Cardiac fibroblast (primary cell): Measurements from ENCODE around the gene RASA3.
A peak's percentile ranks its signal among the peaks of the same experiment; 100 is the strongest.

Experiments
- DNase-seq, 2 donors: peaks; one replicate each; pipeline versions ENCODE4 v3.0.0 to v3.0.0-alpha.2; 2010; ENCODE audit warnings: low read depth in 2 of 2
- H3K4me3 ChIP-seq, 2 donors: replicated peaks in 1 of 2; 1 replicate in 1 of 2; 2 replicates in 1 of 2; pipeline ENCODE4 v1.5.1; 2011; ENCODE audit warnings: low read depth in 2 of 2, low read length in 2 of 2, mild to moderate bottlenecking in 2 of 2, moderate library complexity in 1 of 2
- TF ChIP-seq, protein P1 (sequence below): IDR thresholded peaks from one replicate; pipeline ENCODE4 v1.5.1; 2011; ENCODE audit warnings: low read depth, mild to moderate bottlenecking, low read length, inconsistent platforms

RASA3 gene

GRCh38 chr13:114067886-114068651 is 64.4 kb downstream of the RASA3 start:
- no peak for DNase-seq
- no peak overlapping the region for H3K4me3 ChIP-seq
- TF ChIP-seq, protein P1, sequence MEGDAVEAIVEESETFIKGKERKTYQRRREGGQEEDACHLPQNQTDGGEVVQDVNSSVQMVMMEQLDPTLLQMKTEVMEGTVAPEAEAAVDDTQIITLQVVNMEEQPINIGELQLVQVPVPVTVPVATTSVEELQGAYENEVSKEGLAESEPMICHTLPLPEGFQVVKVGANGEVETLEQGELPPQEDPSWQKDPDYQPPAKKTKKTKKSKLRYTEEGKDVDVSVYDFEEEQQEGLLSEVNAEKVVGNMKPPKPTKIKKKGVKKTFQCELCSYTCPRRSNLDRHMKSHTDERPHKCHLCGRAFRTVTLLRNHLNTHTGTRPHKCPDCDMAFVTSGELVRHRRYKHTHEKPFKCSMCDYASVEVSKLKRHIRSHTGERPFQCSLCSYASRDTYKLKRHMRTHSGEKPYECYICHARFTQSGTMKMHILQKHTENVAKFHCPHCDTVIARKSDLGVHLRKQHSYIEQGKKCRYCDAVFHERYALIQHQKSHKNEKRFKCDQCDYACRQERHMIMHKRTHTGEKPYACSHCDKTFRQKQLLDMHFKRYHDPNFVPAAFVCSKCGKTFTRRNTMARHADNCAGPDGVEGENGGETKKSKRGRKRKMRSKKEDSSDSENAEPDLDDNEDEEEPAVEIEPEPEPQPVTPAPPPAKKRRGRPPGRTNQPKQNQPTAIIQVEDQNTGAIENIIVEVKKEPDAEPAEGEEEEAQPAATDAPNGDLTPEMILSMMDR: no peak

DNA sequence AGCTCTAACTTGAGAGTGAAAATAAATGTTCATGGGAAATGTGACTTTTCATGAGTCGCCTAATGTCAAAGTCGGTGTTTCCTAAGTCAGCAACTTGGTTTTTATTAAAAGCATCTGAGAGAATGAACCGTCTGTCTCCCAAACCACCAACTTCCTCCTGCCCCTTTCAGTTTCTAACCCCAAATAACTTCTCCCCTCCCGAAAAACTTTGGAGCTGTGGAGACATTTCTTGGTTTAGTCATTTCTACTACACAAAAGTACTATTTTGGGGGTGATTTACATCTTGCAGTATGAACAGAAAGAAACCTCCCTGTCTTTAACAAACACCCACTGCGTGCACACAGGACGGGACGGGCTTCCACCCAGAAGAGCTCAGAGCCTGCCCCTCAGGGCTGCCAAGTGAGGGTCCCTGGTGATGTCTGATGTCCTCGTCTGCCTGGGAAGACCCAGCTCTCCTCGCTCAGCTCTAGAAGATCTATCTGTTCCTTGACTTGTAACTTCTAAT is 65.0 kb downstream of the RASA3 start:
- DNase-seq: peak; percentile 35 to 60
- no peak overlapping the region for H3K4me3 ChIP-seq
- TF ChIP-seq, protein P1: no peak

- TF ChIP-seq, protein P1: no peak
- no peak for DNase-seq
- no peak overlapping the region for H3K4me3 ChIP-seq
These were observed 65.5 kb downstream of the RASA3 start for GRCh38 chr13:114066956-114067355.

- H3K4me3 ChIP-seq: no peak overlapping the region
- no peak for DNase-seq
- TF ChIP-seq, protein P1: no peak
These were observed 66.3 kb downstream of the RASA3 start for GRCh38 chr13:114065926-114066774.

GRCh38 chr13:114065141-114065925 is 67.1 kb downstream of the RASA3 start:
- peak overlapping the region; percentile 37 to 45 for H3K4me3 ChIP-seq
- peak; percentile 97 to 98 for DNase-seq
- TF ChIP-seq, protein P1: no peak

DNA sequence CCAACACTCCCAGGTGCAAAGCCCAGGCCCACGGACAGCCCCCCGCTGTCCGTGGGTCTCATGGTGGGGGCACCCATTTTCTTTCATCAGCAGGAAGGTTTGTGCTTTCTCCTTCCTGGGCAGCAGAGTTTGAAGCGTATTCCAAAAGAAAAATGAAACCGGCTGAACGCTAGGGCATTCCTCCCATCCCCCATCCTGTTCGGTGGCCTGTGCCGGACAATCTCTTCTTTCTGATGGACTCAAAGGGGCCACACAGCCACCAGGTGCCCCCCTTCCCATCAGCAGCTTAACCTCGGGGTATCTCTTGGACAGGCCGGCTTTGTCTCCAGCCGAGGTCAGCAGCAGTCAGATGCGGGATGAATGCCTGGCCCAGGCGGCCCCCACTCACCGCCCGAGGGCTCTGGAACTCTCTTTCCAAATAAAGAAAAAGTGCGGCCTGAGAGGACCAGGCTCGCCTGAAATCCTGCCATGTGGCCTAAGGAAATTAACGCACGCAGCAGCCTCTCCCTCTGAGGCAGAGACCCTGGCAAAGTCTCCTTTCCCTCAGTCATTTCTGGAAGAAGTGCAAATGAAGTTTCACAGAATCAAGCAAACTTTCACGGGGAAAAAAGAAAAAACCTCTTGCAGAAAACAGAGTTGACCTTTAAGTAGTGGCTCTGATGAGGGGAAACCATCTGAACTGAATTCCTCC is 67.8 kb downstream of the RASA3 start:
- DNase-seq: peak; percentile 51 to 55
- H3K4me3 ChIP-seq: peak overlapping the region; percentile 37 to 45
- TF ChIP-seq, protein P1: no peak
